Right lobe of liver (tissue), 4 donors: ENCODE results near the gene LIPE.

Experiments used
- POLR2A ChIP-seq: fragments of 450-650 bp; IDR thresholded peaks from one replicate; pipeline ENCODE4 v1.6.1; 2017; ENCODE audit warnings: antibody characterized with exemption, mild to moderate bottlenecking
- TF ChIP-seq, protein P1 (sequence below), 4 donors: fragments of 200-600 bp in 3 of 4; fragments of 450-650 bp in 1 of 4; IDR thresholded peaks; one replicate each; pipeline versions ENCODE4 v1.5.1 to v1.8.0; 2016 to 2022; ENCODE audit warnings: antibody characterized with exemption in 4 of 4, mild to moderate bottlenecking in 2 of 4
- donor health status: DM: no; HTN: no; CAD: no.
- donor health status: DM: no; HTN: no; CAD: no.
- donor health status: DM: no; HTN: yes; CAD: no.

DNA sequence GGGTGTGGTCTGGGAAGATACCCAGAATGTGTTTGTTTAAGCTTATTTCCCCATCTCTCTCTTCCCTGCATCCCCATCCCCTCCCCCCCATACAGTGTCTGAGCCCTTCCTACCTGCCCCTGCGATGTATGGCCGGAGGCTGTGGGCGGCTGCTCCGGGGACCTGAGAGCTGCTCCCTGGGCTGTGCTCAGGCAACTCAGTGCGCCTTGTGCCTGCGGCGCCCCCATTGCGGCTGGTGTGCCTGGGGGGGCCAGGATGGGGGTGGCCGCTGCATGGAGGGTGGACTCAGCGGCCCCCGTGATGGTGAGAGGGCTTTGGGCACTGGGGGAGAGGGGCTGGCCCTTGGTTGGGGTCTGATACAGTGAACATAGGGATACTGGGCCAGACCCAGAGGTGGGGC is 58.8 kb downstream of the LIPE start:
- no peak for TF ChIP-seq POLR2A
- TF ChIP-seq, protein P1, sequence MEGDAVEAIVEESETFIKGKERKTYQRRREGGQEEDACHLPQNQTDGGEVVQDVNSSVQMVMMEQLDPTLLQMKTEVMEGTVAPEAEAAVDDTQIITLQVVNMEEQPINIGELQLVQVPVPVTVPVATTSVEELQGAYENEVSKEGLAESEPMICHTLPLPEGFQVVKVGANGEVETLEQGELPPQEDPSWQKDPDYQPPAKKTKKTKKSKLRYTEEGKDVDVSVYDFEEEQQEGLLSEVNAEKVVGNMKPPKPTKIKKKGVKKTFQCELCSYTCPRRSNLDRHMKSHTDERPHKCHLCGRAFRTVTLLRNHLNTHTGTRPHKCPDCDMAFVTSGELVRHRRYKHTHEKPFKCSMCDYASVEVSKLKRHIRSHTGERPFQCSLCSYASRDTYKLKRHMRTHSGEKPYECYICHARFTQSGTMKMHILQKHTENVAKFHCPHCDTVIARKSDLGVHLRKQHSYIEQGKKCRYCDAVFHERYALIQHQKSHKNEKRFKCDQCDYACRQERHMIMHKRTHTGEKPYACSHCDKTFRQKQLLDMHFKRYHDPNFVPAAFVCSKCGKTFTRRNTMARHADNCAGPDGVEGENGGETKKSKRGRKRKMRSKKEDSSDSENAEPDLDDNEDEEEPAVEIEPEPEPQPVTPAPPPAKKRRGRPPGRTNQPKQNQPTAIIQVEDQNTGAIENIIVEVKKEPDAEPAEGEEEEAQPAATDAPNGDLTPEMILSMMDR (IDR thresholded peaks at IDR 0.05): no peak
